ENCODE data around the gene AGAP1. TPM values are rescaled to one million over a fixed set of nuclear protein-coding genes. Genes with fewer than 3 reads are reported as not detected.

Gene AGAP1
- total and polyA plus RNA-seq, 7 donors = 10.8 to 42.7 (median 18.6) TPM

DNA sequence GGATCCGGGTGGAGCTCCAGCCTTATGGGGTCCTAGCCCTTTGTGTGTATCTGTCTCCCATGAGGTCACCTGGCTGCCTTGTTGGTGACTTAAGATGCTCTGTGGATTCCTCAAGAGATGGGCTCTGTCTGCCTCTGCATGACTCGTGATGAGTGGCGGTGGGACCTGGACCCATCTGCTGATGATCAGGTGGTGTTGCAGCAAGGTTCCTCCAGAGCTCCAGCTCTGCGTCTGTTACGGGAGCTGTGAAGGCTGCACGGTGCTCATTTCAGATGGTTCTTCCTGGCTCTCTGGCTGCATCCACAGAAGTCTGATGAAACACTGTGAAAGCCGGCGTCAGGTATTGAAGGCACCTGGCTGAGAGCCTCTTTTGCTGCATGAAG, 2.4 kb downstream of the AGAP1 start:
- Histone ChIP-seq H3K4me1 (peaks cover 0 to 39% (median 29%) of the 10 kb centered on the region in 4 donors), H3K27me3 (no peaks in the 10 kb centered on the region), H3K36me3 (no peaks in the 10 kb centered on the region), H3K9me3 (no peaks in the 10 kb centered on the region), H3K27ac (no peak overlapping the region), H3K4me3 (peak overlapping the region in 1 of 4 donors; percentile 75)
- intact Hi-C loops (cut with DNase I) = no loop called here
- TF ChIP-seq POLR2AphosphoS5 (IDR thresholded peaks at IDR 0.05) = no peak
- TF ChIP-seq EP300 (IDR thresholded peaks at IDR 0.05) = no peak
- TF ChIP-seq POLR2A (IDR thresholded peaks at IDR 0.05) = no peak
- TF ChIP-seq, protein P1, sequence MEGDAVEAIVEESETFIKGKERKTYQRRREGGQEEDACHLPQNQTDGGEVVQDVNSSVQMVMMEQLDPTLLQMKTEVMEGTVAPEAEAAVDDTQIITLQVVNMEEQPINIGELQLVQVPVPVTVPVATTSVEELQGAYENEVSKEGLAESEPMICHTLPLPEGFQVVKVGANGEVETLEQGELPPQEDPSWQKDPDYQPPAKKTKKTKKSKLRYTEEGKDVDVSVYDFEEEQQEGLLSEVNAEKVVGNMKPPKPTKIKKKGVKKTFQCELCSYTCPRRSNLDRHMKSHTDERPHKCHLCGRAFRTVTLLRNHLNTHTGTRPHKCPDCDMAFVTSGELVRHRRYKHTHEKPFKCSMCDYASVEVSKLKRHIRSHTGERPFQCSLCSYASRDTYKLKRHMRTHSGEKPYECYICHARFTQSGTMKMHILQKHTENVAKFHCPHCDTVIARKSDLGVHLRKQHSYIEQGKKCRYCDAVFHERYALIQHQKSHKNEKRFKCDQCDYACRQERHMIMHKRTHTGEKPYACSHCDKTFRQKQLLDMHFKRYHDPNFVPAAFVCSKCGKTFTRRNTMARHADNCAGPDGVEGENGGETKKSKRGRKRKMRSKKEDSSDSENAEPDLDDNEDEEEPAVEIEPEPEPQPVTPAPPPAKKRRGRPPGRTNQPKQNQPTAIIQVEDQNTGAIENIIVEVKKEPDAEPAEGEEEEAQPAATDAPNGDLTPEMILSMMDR (IDR thresholded peaks at IDR 0.05) = no peak
- DNase-seq = no peak
- 22 to 70% methylated on average over 8 of the region's 8 CpGs for WGBS, 2 donors

DNA sequence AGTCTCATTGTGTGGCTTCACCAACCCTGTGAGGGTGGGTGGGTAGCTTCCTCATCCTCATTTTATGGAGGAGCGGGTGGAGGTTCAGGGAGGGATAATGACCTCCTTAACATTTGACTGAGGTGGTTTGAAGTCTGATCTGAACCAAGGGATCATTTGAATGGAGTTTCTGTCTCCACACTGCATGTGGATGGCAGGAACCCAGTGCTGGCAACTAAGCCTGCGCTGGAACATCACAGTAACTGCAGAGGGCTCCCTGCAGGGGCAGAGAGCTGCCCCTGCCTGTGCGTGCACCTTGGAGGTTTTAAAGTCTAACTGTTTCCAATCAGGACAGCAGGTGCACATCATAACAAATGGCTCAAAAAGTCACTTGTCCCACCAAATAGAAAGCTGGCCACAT, 3.3 kb downstream of the AGAP1 start:
- H3K27me3 ChIP-seq = no peaks in the 10 kb centered on the region
- intact Hi-C loops (cut with DNase I) = no loop called here
- DNase-seq = no peak
- TF ChIP-seq, protein P1 (IDR thresholded peaks at IDR 0.05) = no peak
- TF ChIP-seq POLR2AphosphoS5 (IDR thresholded peaks at IDR 0.05) (no peak), EP300 (IDR thresholded peaks at IDR 0.05) (no peak), POLR2A (IDR thresholded peaks at IDR 0.05) (no peak)
- H3K4me3 ChIP-seq = no peak overlapping the region
- H3K4me1 ChIP-seq = peaks cover 0 to 47% (median 35%) of the 10 kb centered on the region in 4 donors
- no peak overlapping the region for H3K27ac ChIP-seq
- no peaks in the 10 kb centered on the region for H3K9me3 ChIP-seq
- no peaks in the 10 kb centered on the region for H3K36me3 ChIP-seq
- WGBS, 2 donors = 39 to 67% methylated on average over 3 of the region's 3 CpGs

DNA sequence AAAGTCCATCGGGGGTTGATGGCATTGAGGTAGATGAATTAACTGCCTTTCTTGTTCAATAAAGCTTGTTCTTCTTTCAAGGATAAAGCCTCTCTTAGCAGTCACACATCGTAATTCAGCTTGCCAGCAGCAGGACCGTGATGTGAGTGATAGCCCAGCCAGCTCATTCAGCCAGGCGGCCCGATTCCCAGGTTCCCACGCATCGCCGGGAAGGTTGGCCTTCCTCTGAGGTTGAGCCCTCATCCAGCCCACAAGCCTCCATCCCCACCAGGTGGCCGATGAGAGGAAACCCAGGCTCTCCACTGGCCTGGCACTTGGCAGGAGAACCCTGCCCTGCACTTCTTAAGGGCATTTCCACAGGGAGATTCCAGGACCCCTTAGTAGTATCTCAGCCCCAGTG, 4.7 kb downstream of the AGAP1 start:
- Histone ChIP-seq H3K27ac (no peak overlapping the region), H3K4me3 (no peak overlapping the region), H3K9me3 (no peaks in the 10 kb centered on the region), H3K4me1 (peaks cover 0 to 50% (median 29%) of the 10 kb centered on the region in 4 donors), H3K36me3 (no peaks in the 10 kb centered on the region), H3K27me3 (no peaks in the 10 kb centered on the region)
- 76 to 82% methylated on average over 9 of the region's 9 CpGs for WGBS, 2 donors
- DNase-seq = no peak
- intact Hi-C loops (cut with DNase I) = no loop called here
- TF ChIP-seq EP300 (IDR thresholded peaks at IDR 0.05) = no peak
- TF ChIP-seq, protein P1 (IDR thresholded peaks at IDR 0.05) = no peak
- no peak for TF ChIP-seq POLR2A (IDR thresholded peaks at IDR 0.05)

DNA sequence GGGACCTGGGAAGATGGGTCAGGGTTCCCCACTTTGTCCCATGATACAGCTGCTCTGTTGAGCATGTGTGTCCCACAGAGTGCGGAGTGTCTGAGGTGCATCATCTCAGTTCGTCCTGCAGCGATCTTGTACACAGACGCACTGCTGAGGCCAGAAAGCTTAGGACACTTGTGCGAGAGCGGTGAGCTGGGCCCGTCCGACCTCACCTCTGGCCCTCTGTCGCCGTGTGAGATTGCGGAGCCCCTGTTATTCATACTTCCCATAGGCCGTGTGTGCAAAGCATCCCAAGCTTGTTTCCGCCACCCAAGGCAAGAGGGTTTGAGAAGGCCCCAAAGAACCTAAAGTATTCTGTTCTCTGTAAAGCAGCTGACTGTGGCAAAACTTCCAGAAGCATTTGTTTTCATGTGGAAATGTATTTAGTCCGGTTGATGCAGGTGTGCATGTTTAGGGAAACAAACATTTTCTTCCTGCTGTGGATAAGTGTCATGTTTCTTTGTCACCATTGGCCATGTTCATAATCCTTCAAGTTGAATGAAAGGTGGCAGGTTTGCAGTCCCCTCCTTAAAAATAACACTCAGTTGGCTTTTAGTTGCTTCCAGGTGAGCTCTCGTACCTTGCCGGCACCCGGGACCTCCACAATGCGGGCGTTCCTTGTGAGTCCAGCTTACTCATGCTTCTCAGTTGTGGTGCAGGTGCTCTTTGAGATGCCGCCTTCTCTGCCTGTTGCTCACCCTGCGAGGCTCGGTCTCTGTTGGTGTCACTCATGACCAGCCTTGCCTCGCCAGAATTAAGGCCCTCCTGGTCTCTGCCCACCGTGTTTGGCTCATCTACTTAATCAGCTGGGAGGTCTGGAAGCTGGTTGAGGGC, 5.3 kb downstream of the AGAP1 start:
- no peaks in the 10 kb centered on the region for H3K9me3 ChIP-seq
- DNase-seq = no peak
- H3K27ac ChIP-seq = no peak overlapping the region
- H3K36me3 ChIP-seq = no peaks in the 10 kb centered on the region
- 90 to 92% methylated on average over 24 of the region's 24 CpGs for WGBS, 2 donors
- peaks cover 0 to 50% (median 29%) of the 10 kb centered on the region in 4 donors for H3K4me1 ChIP-seq
- H3K4me3 ChIP-seq = no peak overlapping the region
- TF ChIP-seq POLR2A (IDR thresholded peaks at IDR 0.05) (no peak), POLR2AphosphoS5 (IDR thresholded peaks at IDR 0.05) (no peak), EP300 (IDR thresholded peaks at IDR 0.05) (no peak)
- TF ChIP-seq, protein P1 (IDR thresholded peaks at IDR 0.05) = no peak
- no peaks in the 10 kb centered on the region for H3K27me3 ChIP-seq
- intact Hi-C loops (cut with DNase I) = no loop called here

Data from sigmoid colon (tissue), 7 donors.